GM19099 (cell line): Measurements from ENCODE around the gene PCBP3.

Experiments
- POLR2A ChIP-seq: IDR thresholded peaks from 3 replicates; pipeline ENCODE4 v1.6.1; 2011; ENCODE audit warnings: low read depth; ENCODE audit not compliant: insufficient read length; ENCODE audit errors: extremely low read depth

The PCBP3 gene

GRCh38 chr21:45800339-45801080 lies 157.0 kb downstream of the PCBP3 start:
- no peak for TF ChIP-seq POLR2A

GRCh38 chr21:45801129-45801964 lies 157.8 kb downstream of the PCBP3 start:
- TF ChIP-seq POLR2A: no peak

GRCh38 chr21:45801989-45802388 lies 158.5 kb downstream of the PCBP3 start:
- no peak for TF ChIP-seq POLR2A

- TF ChIP-seq POLR2A: no peak
These were observed 158.9 kb downstream of the PCBP3 start for GRCh38 chr21:45802425-45802824.

- TF ChIP-seq POLR2A: no peak
These were observed 159.6 kb downstream of the PCBP3 start for GRCh38 chr21:45802956-45803617.

GRCh38 chr21:45803618-45804340 lies 160.3 kb downstream of the PCBP3 start:
- no peak for TF ChIP-seq POLR2A

- TF ChIP-seq POLR2A: no peak
These were observed 161.3 kb downstream of the PCBP3 start for GRCh38 chr21:45804809-45805313.

GRCh38 chr21:45805321-45805720 lies 161.8 kb downstream of the PCBP3 start:
- TF ChIP-seq POLR2A: no peak

GRCh38 chr21:45806042-45806441 lies 162.5 kb downstream of the PCBP3 start:
- no peak for TF ChIP-seq POLR2A

- no peak for TF ChIP-seq POLR2A
These were observed 165.9 kb downstream of the PCBP3 start for GRCh38 chr21:45809421-45809820.

GRCh38 chr21:45811136-45811535 lies 167.6 kb downstream of the PCBP3 start:
- TF ChIP-seq POLR2A: no peak

GRCh38 chr21:45816794-45817193 lies 173.3 kb downstream of the PCBP3 start:
- no peak for TF ChIP-seq POLR2A

GRCh38 chr21:45817345-45817744 lies 173.8 kb downstream of the PCBP3 start:
- no peak for TF ChIP-seq POLR2A

GRCh38 chr21:45818276-45818903 lies 174.9 kb downstream of the PCBP3 start:
- TF ChIP-seq POLR2A: no peak
